Stimulated activated naive CD4-positive, alpha-beta T cell (primary cell): ENCODE results near the gene FANCC.
"Not testable (repeated sequence)": the region's sequence is repeated elsewhere in the genome, so short reads cannot be mapped to it uniquely, and the experiment has no call there.

Experiments used
- DNase-seq, 6 experiments: peaks; one replicate each; lab custom pipeline; 2025; lab: John Stamatoyannopoulos, UW

The FANCC gene

DNA sequence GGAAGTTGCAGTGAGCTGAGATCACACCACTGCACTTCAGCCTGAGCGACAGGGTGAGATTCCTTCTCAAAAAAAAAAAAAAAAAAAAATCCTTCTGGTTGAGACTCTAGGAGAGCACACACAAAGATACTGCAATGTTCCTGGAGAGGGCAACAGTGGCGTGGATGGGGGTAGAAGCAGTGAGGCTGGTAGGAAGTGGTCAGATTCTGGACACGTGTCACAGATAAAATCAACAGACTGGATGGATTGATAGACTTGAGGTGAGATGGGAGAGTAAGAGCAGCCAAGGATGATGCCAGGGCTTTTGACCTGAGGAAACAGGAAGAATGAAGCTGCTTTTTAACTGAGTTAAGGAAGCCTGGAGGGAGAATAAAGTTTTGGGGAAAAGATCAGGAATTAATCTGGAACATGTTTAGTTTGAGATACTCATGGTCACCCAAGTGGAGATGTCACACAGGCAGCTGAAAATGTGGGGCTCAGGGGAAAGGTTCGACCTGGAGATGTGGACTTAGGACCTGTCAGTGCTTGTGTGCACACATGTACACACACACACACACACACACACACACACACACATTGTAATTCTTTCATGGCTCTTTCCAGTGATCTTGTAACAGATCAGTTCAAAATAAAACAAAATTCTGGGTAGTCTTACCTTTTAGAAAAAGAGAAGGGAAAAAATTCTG lies 88.1 kb downstream of the FANCC start:
- no peak for DNase-seq

DNA sequence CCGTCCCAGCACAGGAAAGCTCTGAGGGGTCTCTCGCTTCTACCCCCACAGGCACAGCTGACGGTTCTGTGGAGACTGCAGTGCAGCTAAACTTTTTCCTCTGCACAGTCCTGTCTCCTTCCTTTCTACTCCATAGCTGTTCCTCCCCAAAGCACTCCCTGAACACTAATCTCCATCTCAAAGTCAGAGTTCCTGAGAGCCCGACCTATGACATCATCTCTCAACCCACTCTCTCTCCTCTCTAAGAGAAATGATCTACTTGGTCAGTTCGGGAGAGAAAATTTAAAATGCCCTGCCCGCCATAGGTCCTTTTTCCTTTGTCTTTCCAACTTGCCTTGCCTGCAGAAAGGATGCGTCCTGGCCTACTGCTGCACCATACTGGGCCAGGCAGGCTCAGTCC lies 90.6 kb downstream of the FANCC start:
- DNase-seq, result no peak

DNA sequence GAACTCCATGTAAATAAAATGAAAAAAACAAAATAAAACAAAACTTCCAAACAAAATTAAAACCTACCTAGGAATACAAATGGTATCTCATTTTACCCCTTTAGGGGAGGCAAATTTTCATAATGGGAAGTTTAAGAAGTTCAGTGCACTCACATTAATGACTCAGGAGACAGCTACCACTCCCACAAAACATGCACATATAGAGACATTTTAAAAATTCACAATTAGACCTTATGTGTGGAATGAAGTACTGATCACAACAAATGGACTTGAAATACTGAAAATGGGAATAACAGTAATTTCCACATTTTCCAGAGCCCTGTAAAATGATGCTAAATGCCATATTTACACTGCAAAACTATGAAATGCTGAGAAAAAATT lies 91.8 kb downstream of the FANCC start:
- DNase-seq, result no peak

DNA sequence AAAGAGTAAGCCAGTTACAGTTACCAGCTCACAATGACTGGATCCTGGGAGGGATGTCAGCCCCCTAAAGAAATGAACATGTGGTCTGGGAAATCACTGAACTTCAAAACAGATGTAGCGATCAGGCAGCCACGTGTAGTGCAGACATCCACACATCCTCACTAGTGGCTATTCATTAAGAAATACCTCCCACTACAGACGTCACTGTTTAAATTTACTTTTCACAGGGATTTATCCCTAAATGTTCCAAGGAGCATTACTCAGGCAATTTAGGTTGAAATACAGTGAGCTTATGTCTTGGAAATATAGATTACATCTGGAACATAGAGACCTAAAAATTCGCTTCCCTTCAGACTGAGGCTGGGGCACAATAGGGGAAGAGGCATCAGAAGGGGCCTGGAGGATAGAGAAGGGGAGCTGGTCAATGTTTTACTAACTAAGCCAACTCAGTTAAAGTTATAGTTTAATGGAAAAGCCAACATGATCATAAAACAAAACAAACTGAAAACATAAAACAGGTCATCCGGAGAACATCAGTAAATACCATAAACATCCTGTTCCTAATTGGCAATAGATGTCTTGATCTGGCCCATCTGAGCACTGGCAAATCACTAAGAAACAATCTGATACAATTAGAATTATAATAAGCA lies 92.3 kb downstream of the FANCC start:
- no peak for DNase-seq

DNA sequence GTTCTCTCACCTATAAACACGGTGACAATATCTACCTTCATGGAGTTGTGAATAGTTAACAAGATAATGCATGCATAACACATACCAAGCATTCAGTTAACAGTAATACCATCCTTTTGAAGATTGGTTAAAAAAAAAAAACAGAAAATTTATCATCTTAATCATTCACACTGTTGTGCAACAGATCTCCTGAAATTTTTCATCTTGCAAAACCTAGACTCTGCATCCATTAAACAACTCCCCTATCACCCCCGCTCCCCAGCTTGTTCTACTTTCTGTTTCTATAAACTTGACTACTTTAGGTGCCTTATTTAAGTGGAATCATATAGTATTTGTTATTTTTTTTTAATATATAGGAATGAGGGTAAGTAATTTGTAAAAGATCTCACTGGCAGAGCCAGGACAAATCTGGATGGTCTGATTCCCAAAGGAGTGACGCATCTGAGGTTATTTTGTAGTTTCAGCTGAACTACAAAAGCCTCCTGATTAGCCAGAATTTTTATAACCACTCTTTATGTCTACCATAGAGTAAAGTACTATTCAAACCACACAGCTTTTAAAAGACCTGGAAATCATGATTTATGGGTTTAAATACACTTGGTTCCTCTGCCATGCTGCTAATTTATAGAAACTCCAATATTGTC lies 93.0 kb downstream of the FANCC start:
- DNase-seq, result no peak

DNA sequence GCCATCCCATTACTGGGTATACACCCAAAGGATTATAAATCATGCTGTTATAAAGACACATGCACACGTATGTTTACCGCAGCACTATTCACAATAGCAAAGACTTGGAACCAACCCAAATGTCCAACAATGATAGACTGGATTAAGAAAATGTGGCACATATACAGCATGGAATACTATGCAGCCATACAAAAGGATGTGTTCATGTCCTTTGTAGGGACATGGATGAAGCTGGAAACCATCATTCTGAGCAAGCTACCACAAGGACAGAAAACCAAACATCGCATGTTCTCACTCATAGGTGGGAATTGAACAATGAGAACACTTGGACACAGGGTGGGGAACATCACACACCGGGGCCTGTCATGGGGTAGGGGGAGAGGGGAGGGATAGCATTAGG lies 97.2 kb downstream of the FANCC start:
- DNase-seq, result not testable (repeated sequence)

DNA sequence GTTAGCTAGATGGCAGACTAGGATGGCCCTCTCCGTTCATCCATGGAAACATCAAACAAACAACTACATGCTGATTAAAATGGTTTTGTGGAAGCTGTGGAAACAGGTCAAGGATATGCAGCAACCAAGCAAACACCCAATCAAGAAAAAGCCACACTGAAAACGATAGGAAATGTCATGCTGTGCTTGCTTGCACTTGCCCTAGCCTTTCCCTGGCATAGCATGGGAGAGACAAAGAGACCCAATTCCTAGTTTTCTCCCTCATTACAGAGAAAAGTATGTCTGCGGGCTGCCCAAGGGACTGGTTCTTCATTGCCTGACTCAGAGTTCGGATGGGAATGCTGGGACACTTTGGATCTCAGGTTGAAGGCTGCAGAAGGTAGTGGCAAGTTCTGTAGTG lies 98.7 kb downstream of the FANCC start:
- DNase-seq, result no peak

DNA sequence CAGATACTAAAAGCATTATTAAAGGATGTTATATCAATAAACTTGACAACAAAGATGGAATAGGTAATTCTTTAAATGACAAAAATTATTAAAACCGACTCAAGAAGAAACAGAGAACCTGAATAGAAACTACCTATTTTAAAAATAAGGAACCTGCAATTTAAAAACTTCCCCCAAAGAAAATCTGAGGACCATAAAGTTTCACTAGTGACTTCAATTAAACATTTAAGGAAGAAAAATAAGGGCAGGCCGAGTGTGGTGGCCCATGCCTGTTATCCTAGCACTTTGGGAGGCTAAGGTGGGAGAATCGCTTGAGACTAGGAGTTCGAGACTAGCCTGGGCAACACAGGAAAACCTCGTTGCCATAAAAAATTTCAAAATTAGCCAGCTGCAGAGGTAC lies 99.6 kb downstream of the FANCC start:
- DNase-seq, result no peak

DNA sequence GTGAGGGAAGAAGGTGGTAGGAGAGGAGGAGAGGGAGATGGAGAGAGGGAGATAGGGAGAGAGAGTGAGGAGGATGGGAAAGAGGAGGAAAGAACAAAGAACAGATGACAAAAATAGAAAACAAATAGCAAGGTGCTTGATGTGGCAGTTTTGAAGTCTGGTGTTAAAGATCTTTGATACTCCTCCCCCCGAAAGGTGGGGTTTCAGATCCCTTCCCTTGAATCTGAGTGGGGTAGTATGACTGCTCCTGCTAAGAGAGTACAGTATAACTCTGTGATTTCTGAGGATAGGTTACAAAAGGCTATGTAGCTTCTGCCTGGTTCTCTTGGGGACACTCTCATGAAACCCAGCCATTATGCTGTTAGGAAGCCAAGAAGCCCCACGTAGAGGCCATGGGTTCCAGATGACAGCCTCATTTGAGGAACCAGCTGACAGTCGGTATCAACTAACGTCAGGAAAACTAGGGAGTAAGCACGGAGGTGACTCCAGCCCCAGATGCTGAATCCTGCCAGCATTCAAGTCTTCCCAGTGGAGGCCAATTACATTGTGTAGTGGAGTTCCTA lies 102.1 kb downstream of the FANCC start:
- DNase-seq, result no peak

DNA sequence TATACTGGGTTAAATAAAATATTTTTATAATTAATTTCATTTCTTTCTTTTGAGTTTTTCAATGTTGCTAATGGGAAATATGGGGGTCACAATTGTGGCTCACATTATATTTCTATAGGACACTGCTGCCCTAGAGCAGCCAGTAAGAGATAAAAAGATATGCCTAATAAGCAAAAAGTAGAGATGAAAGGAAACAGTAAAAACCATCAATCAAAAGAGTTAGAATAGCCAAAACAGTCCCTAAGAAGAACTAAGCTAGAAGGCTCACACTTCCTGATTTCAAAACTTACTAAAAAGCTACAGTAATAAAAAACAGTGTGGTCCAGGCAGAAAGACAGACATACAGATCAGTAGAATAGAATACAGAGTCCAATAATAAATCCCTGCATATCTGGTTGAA lies 104.4 kb downstream of the FANCC start:
- DNase-seq, result no peak

DNA sequence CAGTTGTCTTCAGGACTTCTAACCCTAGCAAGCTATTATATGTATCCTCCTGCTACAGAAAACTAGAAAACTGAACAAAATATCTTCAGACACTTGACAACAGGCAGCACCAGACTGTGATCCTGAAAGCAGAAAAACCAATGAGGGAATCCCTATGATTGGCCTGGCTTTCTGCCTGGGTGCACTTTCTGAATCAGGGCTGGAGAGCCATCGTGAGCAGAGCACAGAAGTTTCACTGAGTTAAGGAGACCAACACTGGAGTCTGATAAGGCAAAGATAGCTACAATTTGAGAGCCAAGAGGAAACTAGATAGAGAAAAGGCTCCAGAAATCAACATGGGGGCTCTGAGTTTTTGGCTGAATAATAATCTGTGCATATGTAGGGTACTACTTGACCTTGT lies 106.5 kb downstream of the FANCC start:
- no peak for DNase-seq

DNA sequence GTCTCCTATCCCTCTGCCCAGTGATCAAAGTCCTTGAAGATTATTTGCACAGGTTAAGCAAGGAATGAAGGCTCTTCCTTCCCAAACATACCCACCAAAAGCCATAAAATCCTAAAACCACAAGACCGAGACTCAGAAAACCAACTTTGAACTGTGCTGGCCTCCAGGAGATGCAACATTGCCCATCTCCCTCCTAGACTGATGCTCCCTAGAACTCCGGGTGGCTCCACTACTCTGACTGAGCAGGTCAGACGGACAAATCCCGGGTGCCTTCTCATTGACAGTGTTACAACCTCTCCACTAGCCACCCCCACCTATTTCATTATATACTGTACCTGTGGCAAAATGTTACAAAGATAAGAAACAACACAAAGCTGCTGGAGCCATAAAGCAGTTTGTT lies 110.1 kb downstream of the FANCC start:
- no peak for DNase-seq

DNA sequence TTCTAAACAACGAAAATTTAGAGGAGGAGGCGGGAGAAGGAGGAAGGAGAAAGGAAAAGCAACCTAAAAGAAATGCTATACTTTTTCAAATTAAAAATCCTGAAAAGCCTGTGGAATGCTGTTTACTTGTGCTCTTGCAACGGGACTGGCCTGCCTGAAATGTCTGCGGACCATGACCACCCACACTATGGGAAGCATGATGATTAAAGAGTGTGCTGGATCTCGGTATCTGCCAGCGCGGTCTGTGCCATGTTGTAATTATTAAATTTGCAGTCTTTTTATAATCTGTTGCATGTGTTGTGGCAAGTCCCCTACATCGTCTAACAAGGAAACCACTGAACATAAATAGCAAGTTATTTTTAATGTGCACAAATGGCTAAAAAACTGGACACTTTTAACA lies 111.4 kb downstream of the FANCC start:
- DNase-seq, result no peak

DNA sequence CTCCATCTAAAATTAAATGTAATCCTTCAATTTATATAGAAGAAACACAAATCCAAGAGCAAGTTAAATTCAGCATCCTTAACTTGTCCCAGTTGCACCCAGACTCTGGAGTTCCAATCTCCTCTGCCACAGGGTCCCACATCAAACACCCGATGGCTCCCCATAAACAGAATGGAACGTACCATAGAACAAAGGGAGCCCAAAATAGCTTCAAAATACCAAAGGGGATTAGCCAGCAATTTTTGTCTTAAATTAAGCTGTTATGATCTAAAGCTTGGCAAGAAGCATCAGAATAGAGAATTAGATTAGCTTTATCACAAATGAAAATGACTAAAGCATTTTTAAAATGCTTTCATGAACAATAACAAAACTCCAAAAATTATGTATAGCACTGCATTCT lies 112.8 kb downstream of the FANCC start:
- DNase-seq, result no peak

DNA sequence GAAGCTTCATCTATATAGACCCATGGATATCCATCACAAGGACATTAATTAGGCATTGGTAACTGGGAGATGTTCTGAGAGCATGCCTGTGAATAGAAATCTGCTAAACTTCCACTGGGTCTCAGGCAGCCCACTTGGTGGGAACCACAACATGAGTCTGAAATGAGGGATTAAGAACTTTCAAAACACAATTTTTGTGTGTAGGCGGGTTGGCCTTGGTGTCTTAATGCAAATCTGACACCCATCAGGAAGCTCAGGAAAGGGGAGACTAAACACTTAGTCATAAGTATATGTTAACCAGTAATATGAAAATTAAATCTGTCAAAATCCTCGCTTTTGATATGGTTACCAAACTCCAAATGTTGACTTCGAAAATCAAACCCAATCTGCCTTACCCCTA lies 113.2 kb downstream of the FANCC start:
- DNase-seq, result no peak

DNA sequence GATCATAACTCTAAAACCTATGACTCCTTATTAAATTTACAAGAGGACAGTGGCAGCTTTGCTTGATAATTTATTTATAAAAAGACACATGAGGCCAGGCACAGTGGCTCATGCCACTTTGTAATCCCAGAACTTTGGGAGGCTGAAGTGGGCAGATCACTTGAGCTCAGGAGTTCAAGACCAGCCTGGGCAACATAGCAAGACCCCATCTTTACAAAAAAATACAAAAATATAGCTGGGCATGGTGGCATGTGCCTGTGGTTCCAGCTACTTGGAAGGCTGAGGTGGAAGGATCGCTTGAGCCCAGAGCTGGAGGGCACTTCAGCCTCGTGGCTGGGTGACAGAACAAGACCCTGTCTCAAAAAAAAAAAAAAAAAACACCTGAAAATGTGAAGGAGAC lies 114.5 kb downstream of the FANCC start:
- not testable (repeated sequence) for DNase-seq

DNA sequence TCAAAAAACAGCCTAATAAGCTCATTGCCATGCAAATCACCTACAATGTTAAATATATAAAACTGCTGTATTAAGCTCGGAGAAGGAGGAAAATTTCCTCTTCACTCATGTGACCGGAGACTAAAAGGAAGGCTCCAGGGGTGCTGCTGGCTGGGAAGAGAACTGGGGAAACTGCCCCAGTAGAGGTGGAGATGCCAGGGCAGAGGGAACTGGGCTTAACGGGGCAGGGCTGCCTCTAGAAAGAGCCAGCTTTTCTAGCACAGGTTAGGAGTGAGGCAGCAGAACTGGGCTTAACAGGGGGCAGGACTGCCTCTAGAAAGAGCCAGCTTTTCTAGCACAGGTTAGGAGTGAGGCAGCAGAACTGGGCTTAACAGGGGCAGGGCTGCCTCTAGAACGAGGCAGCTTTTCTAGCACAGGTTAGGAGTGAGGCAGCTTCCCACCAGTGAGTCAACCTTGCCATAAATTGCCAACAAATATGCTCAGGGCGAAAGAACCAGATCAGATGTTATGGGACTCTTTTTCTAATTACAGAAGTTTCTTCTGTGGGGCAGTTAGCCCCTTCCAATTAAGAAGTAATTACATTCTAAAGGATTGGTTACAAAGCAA lies 115.3 kb downstream of the FANCC start:
- DNase-seq, result no peak

DNA sequence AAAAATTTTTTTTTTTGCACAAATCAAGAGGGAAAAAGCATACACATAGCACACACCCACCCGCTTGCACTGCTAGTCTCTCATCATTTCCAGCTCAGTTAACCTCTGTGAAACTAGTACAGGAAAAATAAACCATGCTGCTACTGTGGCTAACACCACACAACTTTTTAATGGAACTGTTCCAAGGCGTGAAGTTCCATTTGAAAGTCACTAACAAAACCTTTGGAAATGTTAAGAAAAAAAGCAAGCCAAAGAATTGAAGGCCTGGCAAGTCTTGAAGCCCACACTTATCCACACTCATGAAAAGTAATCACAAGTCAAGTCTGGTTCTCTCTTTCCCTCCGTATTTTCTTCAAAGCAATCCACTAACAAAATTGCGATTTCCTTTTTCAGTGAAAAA lies 116.3 kb downstream of the FANCC start:
- DNase-seq, result no peak

DNA sequence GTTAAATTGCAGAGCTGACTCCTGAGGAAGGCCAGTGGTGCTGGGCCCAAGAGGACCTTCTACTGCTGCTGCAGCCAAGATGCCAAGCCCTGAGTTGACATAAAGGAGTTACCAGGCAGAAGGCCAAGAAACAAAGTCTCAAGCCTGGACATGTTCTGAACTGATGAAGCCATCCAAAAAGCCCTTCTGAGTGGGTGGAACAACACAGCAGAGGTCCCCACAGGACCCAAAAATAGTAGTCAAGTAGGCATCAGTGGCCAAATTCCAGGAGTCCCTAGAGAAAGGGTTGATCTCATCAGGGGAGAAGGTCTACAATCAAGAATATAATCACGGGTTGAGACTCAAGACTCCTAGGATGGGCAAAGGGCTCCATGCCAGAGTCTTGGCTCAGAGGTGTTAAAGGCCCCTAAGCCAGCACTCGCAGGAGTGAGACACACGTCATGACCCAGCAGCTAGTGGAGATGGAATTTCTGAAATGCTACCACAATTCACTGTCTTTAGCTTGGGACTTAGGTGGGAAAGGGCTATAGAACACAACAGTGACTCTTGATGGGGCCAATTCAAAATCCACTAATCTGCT lies 119.7 kb downstream of the FANCC start:
- DNase-seq, result no peak

DNA sequence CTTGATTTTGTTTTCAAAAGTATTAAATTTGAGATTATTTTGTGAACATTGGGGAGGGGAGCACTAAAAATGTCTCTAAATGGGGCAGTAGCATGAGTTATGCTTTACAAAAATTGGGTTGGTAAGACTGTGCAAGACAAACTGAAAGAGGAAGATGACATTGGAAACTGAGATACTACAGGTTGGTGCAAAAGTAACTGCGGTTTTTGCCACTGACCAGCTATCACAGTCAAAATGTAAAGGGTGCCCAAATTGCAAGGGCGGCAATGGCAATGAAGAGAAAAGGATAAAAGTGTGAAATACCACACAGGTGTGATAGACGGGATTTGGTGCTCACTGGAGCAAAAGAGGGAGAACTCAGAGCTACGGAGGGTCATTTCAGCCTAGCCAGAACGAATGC lies 124.0 kb downstream of the FANCC start:
- DNase-seq, result no peak

DNA sequence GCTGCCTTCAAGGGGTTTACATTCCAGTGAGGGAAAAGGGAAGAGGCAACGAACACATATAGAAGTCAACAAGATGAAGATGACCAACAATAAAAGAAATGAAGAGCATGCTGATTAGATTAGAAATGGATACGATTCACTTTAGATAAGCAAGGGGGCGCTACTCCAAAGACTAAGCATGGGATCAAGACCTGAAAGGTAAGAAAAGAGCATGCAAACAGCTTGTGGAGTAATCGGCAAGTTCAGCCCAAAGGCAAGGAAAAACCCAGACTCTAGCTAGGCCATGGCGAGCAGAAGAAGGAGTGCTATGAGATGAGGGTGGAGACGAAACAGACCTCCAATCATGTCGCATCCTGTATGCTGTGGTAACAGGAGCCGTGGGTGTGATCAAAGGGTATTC lies 124.4 kb downstream of the FANCC start:
- DNase-seq, result no peak

DNA sequence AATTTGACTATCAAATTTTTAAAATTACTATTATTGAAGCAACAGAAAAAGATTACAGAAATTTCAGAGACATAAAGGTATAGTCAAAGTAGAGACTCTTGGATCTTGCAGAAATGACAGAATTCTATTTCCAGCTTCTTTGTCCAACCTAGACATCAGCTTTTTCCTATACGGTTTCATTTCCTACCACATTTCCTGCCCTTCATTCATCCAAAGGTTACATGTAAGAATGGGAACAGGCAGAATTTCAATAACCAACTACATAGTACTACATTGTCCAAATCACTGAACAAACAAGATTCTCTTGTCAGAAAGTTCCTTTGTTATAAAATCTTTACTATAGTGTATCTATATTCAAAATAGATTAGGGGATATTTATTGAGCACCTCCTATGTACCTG lies 124.9 kb downstream of the FANCC start:
- DNase-seq, result no peak

DNA sequence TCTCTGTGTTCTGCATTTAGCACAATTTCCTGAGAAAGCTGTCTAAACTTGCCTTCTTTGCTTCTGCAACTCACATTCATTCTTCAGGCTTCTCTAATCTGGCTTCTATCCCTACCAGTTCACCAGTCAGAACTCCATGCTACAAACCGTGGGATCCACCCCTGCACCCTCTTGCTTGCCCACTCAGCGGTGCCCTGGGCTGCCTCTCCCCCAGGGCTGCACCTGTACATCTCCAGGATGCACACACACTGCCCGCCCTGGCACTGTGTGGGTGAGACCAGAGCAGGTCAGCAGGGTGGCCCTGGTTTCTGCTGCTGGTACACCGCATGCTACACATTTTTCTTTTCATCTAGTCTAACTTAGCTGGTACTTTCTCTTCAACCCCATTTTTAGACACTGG lies 127.1 kb downstream of the FANCC start:
- no peak for DNase-seq
